Activated CD4-positive, alpha-beta T cell treated with anti-CD3 and anti-CD28 coated beads for 24 hours (primary cell): ENCODE measurements around the gene ARHGEF7.
"Not testable (repeated sequence)": the region's sequence is repeated elsewhere in the genome, so short reads cannot be mapped to it uniquely, and the experiment has no call there.

Experiments
- DNase-seq, 2 donors: peaks; one replicate each; pipeline ENCODE4 v3.0.0-alpha.2; 2020; ENCODE audit warnings: low read depth in 2 of 2

ARHGEF7 gene

GRCh38 chr13:111252446-111253364, 137.6 kb downstream of the ARHGEF7 start:
- DNase-seq: no peak

DNA sequence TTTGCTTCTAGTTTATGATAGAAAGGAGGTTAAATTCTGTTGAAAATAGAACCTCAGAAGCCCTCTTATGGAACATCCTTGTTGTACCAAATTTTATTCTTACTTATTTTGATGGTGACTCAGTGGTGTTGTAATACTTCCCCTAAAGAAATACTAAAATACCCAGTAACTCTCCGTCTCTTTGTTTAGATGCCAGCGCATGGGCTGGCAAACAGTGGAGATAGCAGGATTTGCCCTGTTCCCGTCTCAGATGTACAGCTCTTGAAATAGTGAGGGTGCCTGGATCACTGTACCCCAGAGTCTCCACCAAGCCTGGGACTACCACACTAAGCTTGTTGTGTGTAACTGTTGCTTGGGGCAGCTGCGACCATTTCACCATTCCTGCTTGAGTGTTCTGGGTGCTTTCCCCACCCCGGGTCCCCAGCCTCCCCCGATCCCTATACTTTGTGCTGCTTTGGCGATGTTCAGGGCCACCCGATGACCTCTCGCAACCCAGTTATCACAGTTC, 138.3 kb downstream of the ARHGEF7 start:
- no peak for DNase-seq

DNA sequence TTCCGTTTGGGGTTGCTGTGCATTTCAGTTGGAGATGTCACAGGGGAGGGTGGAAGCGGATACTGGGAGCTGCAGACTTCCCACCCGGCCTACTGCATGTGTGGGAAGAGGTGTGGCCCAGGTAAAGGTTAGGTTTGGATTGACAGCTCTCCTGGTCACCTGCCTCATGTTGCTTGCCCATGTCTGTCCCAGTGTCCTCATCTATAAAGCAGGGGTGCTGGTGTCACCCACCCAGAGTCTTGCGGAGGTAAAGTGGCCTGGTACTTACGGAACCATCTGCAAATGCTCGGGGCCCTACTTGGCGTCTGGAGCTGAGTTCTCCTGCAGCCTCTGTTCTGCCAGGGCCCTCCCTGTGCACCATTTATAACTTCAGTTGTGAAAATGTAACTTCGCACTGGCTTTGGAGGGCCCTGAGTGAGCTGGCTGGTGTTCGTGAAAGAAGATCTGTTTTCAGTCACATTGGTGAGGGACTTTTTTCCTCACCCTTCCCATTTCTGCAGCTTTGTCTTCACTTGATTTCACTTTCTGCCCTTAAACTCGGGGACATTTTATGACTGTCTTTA, 140.2 kb downstream of the ARHGEF7 start:
- DNase-seq: no peak

DNA sequence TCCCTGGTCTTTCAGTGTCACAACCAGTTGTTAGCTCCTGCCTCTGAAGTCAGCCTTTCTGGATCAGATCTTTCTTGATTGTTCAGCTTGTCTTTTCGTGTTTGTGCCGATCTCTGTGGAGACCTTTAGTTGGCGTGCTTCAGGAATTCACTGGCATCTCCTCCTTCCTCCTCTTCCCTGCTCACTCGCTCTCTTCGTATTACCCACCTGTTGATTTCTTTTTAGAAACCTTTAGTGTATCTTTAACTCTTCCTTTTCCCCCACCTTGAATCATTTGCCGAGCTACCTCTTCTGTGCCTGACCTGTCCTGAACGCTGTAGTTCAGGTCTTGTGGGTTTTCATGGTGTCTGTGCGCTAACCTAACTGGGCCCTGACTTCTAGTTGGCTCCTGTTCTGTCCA, 141.3 kb downstream of the ARHGEF7 start:
- no peak for DNase-seq

DNA sequence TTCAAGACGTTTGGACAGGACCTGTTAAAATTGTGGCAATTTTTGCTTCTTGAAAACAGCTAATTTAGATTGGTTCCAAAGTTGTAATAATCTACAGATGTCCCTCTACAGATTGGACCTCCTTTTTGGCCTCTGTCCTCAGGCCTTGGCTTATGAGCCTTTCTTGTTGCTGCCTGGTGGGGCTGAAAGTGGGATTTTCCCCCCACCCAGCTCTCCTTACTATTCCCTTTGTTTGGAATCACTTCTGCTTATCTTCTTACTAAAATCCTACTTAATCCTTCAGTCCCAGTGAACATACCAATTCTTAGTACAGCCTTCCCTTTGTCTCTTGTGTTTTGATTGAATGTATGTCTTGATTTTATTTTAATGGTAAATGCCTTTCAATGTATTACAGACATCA, 141.8 kb downstream of the ARHGEF7 start:
- DNase-seq: no peak

DNA sequence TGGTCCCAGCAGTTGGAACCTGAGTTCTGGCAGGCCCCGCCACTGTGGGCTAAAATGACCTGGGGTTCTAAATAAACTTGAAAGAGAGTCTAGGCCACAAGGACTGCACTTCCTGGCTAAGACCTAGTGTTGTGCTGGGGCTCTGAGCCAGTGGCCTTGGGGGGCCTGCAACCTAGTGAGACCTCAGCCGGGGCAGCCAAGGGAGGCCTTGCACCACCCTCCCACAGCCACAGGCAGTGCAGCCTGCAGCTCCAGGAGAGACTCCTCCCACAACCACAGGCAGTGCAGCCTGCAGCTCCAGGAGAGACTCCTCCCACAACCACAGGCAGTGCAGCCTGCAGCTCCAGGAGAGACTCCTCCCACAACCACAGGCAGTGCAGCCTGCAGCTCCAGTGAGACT, 142.8 kb downstream of the ARHGEF7 start:
- DNase-seq: not testable (repeated sequence)

- DNase-seq: no peak
Measured at GRCh38 chr13:111258637-111259036, 143.5 kb downstream of the ARHGEF7 start.

DNA sequence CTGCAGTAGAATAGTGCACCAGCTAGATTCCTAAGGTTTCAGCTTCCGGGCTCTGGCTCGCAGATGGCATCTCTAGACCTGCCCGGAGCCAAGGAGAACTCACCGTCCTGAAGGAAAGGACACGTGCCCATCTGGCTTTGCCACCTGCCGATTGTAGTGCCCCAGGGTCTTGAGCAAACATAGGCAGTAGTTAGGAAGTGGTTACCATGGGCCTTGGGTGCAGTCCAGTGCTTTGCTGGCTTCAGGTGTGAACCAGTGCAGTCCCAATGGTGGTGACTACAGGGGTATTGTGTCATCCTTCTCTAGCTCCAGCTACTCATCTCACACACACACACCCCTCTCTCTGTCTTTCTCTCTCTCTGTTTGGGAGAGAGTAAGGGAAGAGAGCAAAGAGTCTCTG, 143.9 kb downstream of the ARHGEF7 start:
- DNase-seq: no peak

- no peak for DNase-seq
Measured at GRCh38 chr13:111261326-111261725, 146.2 kb downstream of the ARHGEF7 start.

- DNase-seq: no peak
Measured at GRCh38 chr13:111262281-111262680, 147.2 kb downstream of the ARHGEF7 start.

GRCh38 chr13:111262715-111263114, 147.6 kb downstream of the ARHGEF7 start:
- no peak for DNase-seq

DNA sequence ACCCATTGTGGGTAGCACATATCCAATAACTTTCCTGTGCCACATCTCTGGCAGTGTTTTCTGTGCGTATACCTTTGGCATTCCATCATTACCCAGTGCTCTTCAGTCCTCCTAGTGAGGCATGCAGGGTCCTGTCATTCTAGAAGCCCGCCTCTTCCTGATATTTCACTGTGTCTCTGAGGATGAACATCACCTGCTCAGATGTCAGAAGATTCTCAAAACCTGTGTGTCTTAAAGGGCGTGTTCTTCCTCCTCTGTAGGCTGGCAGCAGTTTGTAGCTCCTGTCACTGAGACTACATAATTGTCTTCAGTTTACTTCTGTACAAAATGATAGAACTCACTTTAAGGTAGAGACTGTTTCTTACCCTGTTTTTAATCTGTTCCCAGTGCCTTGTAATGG, 148.5 kb downstream of the ARHGEF7 start:
- no peak for DNase-seq

DNA sequence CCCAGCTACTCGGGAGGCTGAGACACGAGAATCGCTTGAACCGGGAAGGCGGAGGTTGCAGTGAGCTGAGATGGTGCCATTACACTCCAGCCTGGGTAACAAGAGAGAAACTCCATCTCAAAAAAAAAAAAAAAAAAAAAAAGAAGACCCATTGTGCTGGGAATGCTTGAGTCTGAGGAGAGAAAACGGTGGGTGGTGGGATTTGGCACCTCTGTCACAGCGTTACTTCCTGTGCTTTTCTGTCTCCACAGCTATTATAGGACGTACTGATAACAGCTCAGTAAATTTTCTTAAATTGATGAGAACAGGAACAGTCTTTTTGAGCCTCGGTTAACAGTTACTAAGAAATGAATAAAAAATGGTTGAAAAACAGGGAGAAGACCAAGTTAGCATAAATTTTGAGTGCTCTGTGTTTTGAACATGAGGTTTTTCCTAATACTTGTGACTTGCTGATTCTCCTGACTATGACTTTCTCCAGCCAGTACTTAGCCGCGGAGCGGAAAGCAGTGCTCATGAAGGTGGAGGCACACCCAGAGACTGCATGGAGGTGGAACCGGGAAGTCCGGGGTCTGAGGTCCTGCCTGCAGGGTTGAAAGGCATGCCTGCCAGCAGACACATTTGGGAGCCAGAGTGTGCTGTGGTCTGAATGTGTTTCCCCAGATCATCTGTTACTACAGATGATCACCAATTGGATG, 150.0 kb downstream of the ARHGEF7 start:
- DNase-seq: no peak

- DNase-seq: no peak
Measured at GRCh38 chr13:111265701-111266035, 150.6 kb downstream of the ARHGEF7 start.

DNA sequence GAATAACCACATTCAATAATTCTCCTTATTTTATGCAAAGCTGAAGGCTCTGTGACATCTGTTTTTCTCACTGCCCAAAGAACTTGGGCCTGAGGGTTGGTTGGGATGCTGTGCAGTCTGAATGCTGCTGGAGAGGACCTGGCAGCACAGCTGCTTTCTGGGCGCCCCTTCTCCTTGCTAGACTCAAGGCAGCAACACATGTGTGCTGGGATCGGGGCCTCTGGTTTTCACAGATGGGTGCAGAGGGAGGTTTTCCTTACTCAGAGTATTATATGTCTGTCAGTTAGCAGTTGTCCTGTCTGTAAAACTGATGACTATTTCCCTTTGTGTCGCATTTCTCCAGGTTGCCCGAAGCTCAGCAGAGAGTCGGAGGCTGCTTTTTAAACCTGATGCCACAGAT, 152.1 kb downstream of the ARHGEF7 start:
- DNase-seq: no peak

DNA sequence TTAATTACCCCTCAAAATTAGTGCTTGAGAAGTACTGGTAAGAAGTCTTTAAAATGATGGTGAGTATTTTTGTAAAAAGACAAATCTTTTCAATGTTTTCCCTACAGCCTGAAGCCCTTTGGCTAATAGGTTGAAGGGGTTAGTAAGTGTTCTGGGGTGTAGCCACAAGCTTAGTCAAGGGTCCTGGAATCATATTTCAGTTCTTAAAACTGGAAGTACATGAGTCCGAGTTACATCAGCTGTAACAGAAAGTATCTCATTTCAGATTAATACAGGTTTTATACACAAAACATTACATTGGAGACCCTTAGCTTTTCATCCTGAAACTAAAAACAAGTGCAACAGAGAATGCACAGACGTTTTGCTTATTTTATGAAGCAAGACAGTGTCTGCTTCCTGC, 152.7 kb downstream of the ARHGEF7 start:
- no peak for DNase-seq

DNA sequence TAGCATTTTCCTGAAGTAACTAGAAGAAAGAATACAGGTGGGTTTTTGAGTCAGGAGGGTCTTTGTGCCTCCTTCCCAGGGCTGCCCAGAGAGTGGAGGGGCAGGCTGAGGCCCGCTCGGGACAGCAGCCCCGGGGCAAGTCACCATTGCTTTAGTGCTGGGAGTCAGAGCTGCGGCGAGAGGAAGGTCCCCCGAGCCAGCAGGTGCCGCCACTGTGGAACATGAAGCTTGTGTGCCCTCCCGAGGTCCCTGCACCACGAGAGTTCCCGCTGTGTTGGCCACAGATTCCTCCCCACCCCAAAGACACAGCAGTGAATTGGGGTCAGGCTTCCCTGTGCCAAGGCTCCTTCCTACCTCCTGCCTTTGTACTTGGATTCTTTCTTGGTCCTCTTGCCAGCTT, 154.4 kb downstream of the ARHGEF7 start:
- DNase-seq: no peak

DNA sequence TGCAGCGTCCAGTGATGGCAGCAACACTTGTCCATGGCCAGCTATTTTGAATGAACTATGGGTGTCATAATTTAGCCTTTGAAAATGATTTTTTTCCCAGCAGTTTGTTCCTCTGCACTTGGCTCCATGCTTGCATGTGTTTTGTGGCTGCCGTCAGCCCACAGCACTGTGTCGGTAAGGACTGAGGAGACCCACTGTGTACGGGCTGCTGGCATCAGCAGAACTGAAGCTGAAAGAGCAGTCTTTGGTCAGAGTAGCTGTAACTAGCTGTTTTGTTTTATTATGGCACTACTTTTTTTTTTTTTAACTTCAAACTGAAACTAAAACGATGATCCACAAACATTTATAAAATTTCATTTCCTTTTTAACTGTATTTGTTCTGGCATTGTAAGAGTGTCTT, 155.0 kb downstream of the ARHGEF7 start:
- no peak for DNase-seq

DNA sequence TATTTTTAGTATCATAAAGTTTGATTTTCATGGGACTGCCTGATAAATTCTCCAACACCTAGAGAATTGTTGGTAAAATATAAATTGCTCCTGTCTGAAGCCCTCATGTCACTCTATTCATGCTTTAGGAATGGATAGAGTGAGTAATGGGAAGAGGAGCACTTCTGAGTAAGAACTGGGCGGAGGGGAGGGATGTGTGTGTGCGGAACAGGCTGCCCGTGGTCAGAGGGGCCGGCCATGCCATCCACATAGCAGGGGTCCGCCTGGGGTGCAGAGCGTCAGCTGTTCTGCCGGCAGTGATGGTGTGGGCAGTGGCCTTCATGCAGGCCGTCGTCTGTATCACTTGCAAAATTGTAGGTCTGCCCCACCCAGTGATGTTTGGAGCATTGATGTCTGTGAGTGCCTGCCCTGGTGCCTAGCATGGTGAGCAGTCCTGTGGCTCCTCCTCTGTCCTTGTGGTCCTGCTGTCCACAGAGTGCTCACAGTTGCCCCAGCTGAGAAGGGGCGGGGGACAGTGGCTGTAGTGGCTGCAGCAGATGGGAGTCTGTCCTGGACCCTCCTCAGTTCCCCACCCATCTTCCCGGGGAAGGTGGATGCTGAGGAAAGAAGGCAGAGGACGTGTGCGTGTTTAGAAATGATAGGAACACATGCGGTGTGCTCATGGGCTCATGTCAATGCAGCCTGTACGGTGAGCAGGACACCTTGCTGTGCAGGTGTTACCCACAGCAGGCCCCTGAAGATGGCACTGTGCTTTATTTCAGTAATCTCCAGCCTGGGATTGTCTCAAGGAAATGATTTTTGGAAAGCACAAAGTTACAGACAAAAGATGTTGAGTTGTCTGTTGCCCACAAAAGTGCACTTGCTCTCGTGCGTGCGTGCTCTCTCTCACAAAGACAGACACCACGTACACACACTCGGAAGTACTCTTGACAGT, 155.9 kb downstream of the ARHGEF7 start:
- no peak for DNase-seq

DNA sequence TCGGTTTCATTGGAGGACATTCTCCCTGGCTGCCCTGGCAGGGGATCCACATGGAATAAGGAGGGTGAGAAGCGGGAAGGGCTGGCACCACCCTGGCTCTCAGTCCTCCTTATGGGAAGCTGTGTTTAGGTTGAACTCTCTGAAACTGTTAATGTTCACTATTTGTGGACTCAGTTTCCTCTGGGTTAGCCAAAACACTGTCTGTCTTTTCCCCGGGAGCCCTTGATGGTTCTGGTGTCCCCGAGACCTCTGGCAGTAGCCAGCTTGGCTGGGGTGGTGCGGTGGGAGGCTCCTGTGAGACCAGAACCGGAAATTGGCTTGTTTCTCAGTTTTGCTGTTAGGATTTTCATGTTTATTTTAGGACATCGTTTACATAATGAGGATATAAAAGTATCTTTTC, 157.0 kb downstream of the ARHGEF7 start:
- DNase-seq: no peak

- DNase-seq: no peak
Measured at GRCh38 chr13:111275382-111275781, 160.3 kb downstream of the ARHGEF7 start.
